GM18858 (cell line): ENCODE measurements around the gene ZG16.
A peak's percentile ranks its signal among the peaks of the same experiment; 100 is the strongest.
"Not testable (repeated sequence)": the region's sequence is repeated elsewhere in the genome, so short reads cannot be mapped to it uniquely, and the experiment has no call there.

ENCODE experiments used
- ATAC-seq: cut with Tn5 transposase; IDR thresholded peaks from one replicate; pipeline ENCODE4 v1.9.1; 2021; ENCODE audit not compliant: unreplicated experiment

The ZG16 gene

GRCh38 chr16:29783094-29783953, 5.3 kb downstream of the ZG16 start:
- not testable (repeated sequence) for ATAC-seq

DNA sequence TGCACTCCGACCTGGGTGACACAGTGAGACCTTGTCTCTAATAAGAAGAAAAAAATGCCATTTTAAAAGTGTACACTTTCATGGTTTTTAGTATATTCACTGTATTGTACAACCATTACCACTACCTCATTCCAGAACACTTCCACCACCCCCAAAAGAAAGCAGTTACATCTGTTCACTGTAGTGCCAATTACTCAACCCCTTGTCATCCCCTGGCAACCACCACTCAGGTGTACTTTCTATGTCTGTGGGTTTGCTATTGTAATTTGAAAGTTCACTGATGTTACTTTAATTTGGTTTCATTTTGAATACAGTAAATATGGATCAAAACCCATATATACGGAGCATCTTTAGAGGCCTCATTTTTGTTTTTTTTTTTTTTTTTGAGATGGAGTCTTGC, 6.1 kb downstream of the ZG16 start:
- ATAC-seq, result no peak

- ATAC-seq, result no peak
Observed at GRCh38 chr16:29784901-29785500, 6.9 kb downstream of the ZG16 start.

- ATAC-seq, result not testable (repeated sequence)
Observed at GRCh38 chr16:29787155-29787554, 9.1 kb downstream of the ZG16 start.

GRCh38 chr16:29789775-29790182, 11.7 kb downstream of the ZG16 start:
- ATAC-seq, result no peak

GRCh38 chr16:29790183-29790948, 12.3 kb downstream of the ZG16 start, which contains the start of gene KIF22:
KIF22 (plus strand) TSS chr16:29790751; CDS start chr16:29790760, 9 bp downstream.
- ATAC-seq, result peak; percentile 87

DNA sequence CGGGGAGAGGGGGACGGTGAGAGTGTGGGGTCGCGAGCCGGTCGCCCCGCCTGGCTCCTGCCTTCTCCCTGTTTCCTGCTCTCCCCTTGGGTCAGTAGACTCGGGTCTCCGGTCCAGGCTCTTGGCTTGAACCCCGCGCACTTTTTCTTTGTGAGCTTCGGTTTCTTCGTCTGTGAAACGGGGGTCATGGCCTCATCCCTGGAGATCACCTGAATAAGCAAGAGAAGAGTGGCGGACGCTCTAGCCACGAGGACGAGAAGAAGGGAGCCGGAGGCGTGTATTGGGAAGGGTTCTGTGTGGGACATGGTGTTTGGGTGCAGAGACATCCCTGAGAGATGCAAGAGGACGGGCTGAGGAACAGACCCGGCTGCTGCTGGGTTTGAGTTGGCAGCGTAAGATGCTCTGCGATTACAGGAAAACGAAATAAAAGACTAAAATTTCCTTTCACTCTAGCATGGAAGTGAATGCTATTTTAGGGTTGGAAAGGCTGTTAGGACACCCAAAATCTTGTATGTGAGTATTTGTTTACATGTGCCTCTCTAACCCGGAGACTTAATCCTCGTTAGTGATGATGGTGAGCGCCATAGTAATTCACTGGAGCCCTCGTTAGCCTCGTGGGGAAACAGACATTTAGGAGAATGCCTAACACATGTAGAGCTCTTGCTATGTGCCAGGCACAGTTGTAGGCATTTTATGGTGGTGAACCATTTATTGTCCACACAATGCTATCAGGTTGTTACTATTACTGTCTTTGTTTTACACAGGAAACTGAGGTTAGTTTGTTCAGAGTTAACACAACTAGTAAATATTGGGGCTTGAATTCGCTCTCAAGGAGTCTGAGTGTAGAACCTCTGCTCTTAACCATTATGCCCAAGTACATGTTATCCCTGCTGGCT, 13.1 kb downstream of the ZG16 start:
- no peak for ATAC-seq

- ATAC-seq, result no peak
Observed at GRCh38 chr16:29791845-29792807, 14.1 kb downstream of the ZG16 start.

GRCh38 chr16:29793153-29793552, 15.1 kb downstream of the ZG16 start:
- ATAC-seq, result not testable (repeated sequence)

- ATAC-seq, result no peak
Observed at GRCh38 chr16:29794231-29794710, 16.2 kb downstream of the ZG16 start.

- ATAC-seq, result no peak
Observed at GRCh38 chr16:29802416-29802935, 24.4 kb downstream of the ZG16 start.

- ATAC-seq, result no peak
Observed at GRCh38 chr16:29804020-29804419, 26.0 kb downstream of the ZG16 start.

DNA sequence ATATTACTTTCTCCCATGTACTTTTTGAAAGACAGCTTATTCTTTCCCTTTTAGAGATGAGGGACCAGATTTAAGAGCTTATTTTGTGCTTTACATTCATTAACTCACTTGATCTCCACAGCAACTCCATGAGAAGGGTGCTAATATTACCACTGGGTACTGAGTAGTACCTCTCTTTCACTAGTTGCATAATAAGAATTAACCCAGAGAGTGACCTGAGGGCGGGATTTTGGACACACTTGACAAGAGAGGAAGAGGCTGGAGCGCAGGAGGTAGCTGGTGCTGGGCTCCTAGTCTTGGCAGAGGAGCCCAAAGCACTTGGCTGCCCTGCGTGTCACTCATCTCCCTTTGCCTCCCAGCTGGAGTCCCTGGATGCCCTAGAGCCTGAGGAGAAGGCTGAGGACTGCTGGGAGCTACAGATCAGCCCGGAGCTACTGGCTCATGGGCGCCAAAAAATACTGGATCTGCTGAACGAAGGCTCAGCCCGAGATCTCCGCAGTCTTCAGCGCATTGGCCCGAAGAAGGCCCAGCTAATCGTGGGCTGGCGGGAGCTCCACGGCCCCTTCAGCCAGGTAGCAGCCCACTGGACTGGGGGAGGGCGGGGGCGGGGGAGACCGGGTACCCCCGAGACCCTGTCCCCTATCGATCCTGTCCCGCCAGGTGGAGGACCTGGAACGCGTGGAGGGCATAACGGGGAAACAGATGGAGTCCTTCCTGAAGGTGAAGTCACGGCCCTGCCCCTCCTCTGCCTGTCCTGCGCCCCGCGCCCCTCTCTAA, 26.6 kb downstream of the ZG16 start:
- ATAC-seq, result no peak

DNA sequence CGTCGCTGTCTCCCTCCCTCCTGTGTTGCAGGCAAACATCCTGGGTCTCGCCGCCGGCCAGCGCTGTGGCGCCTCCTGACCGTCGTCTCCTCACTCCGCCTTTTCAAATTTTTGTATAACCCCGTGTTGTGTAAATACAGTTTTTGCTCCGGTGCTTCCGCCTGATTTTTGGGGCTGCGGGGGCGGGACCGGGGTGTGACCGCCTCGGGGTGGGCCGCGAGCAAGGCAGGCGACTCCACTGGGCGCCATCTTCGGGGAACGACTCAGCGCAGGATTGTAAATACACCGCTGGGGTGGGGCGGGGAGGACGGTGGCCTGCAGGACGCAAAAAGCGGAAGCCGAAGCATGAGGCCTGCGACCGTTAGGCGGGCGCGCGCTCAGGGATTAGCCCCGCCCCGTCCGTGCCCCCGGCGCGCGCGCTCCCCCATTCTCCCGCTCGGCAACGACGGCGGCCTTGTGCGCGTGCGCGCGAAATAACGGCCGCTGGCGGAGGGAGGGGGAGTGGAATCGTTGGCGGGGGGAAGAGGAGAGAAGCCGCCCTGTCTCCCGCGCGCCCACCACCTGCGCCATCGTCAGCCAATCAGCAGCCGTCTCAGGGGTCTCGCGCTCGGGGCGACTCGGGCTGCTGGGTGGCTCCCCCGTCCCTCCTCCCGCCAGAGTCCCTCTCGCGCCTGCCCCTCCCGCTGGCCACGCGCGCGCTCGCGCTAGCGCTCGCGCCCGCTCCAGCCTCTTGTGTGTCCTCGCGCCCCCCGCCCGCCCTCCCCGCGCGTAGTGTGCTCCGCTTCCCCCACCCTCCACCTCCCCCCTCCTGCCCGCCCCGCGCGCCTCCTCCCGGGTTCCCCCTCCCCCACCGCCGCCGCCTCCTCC, 27.4 kb downstream of the ZG16 start:
- peak; percentile 31 for ATAC-seq

DNA sequence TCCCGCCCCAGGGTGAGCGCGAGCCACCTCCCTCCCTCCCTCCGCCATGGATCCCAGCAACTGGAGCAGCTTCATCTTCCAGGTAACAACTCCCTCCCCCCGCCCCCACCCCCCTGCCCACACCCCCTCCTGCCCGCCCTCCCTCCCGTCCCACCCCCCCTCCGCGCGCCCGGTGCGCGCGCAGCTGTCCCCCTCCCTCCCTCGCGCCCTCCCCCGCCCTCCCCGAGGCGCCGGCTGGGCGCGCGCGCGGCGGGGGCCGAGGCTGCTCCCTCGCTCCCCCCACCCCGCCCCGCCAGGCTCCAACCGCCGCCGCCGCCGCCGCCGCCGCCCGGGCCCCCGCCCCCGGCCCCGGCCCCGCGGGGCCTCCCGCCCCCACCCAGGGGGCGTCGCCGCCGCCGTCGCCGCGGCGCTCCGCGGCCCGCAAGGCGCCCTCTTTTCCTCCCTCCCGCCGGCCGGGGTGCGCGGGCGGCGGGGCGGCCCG, 28.1 kb downstream of the ZG16 start, which contains the start of gene MAZ:
Gene MAZ, plus strand, starts transcription at position 431 of the 481 bp plus-strand sequence. CDS start 173 bp downstream, outside the sequence.
- ATAC-seq, result no peak

GRCh38 chr16:29806641-29807425, 28.8 kb downstream of the ZG16 start:
- no peak for ATAC-seq
